HEK293 (cell line): ENCODE results near the gene GRM5.

Experiments
- CTCF ChIA-PET: fragments of 350-600 bp; formaldehyde crosslinking; extraction: SDS; loops from one replicate; lab custom pipeline; 2021; ENCODE audit warnings: antibody characterized with exemption; lab: Yijun Ruan, JAX
- POLR2A ChIA-PET: fragments of 300-600 bp; formaldehyde crosslinking; extraction: SDS; loops from one replicate; lab custom pipeline; 2020; ENCODE audit warnings: antibody characterized with exemption, inconsistent platforms; lab: Yijun Ruan, JAX
- H3K27ac ChIP-seq: fragments of 200-500 bp; sonication (Bioruptor generic); 2 replicates; pipeline ENCODE4 v1.5.1; 2014; ENCODE audit warnings: low read depth, low read length, control low read depth, inconsistent platforms; ENCODE audit errors: extremely low read depth
- H3K36me3 ChIP-seq, 2 experiments: fragments of 200-500 bp in 1 of 2; sonication (Bioruptor generic) in 1 of 2; 1 replicate in 1 of 2; 2 replicates in 1 of 2; pipeline ENCODE4 v1.5.1; 2014 to 2017; ENCODE audit warnings: inconsistent platforms in 2 of 2, low read length in 2 of 2; ENCODE audit not compliant: control insufficient read depth in 2 of 2, insufficient read depth in 1 of 2
- H3K4me1 ChIP-seq: fragments of 200-500 bp; sonication (Bioruptor generic); 2 replicates; pipeline ENCODE4 v1.5.1; 2014; ENCODE audit warnings: mild to moderate bottlenecking, low read length, inconsistent platforms; ENCODE audit not compliant: control insufficient read depth, insufficient read depth
- H3K4me3 ChIP-seq: 2 replicates; pipeline ENCODE4 v1.5.1; 2011; ENCODE audit warnings: low read depth, mild to moderate bottlenecking, control low read depth, low read length, moderate library complexity
- H3K9me3 ChIP-seq: fragments of 200-500 bp; sonication (Bioruptor generic); 2 replicates; pipeline ENCODE4 v1.5.1; 2014; ENCODE audit warnings: low read depth, low read length, inconsistent platforms; ENCODE audit not compliant: control insufficient read depth, insufficient read depth
- BCL11A ChIP-seq: fragments of 450-650 bp; formaldehyde crosslinking; IDR thresholded peaks from 2 replicates; pipeline ENCODE4 v1.5.1; 2016; ENCODE audit warnings: low read depth, missing biosample characterization, missing genetic modification characterization
- SALL2 ChIP-seq: fragments of 450-650 bp; formaldehyde crosslinking; IDR thresholded peaks from 2 replicates; pipeline ENCODE4 v1.5.0; 2017; ENCODE audit warnings: missing biosample characterization, mild to moderate bottlenecking, missing genetic modification characterization, borderline replicate concordance
- SCRT2 ChIP-seq: fragments of 450-650 bp; formaldehyde crosslinking; IDR thresholded peaks from 2 replicates; pipeline ENCODE4 v1.5.1; 2016; ENCODE audit warnings: missing biosample characterization, missing genetic modification characterization
- ZBTB48 ChIP-seq: fragments of 450-650 bp; formaldehyde crosslinking; IDR thresholded peaks from 2 replicates; pipeline ENCODE4 v1.5.1; 2016; ENCODE audit warnings: missing biosample characterization, missing genetic modification characterization
- ZFP41 ChIP-seq: fragments of 450-650 bp; formaldehyde crosslinking; IDR thresholded peaks from 2 replicates; pipeline ENCODE4 v1.5.1; 2016; ENCODE audit warnings: missing biosample characterization, missing genetic modification characterization, borderline replicate concordance
- ZNF10 ChIP-seq: fragments of 450-650 bp; formaldehyde crosslinking; IDR thresholded peaks from 2 replicates; pipeline ENCODE4 v1.5.1; 2017; ENCODE audit warnings: missing biosample characterization, missing genetic modification characterization
- ZNF133 ChIP-seq: fragments of 450-650 bp; formaldehyde crosslinking; IDR thresholded peaks from 2 replicates; pipeline ENCODE4 v1.5.1; 2016; ENCODE audit warnings: missing biosample characterization, missing genetic modification characterization
- ZNF175 ChIP-seq: fragments of 450-650 bp; formaldehyde crosslinking; IDR thresholded peaks from 2 replicates; pipeline ENCODE4 v1.5.1; 2016; ENCODE audit warnings: missing biosample characterization, missing genetic modification characterization
- ZNF223 ChIP-seq: fragments of 450-650 bp; formaldehyde crosslinking; IDR thresholded peaks from 2 replicates; pipeline ENCODE4 v1.5.1; 2016; ENCODE audit warnings: missing biosample characterization, missing genetic modification characterization
- ZNF302 ChIP-seq: fragments of 450-650 bp; formaldehyde crosslinking; IDR thresholded peaks from 2 replicates; pipeline ENCODE4 v1.5.1; 2016; ENCODE audit warnings: missing biosample characterization, missing genetic modification characterization, low read depth
- ZNF37A ChIP-seq: fragments of 450-650 bp; IDR thresholded peaks from 2 replicates; pipeline ENCODE4 v1.5.1; 2018; ENCODE audit warnings: missing biosample characterization, missing genetic modification characterization
- ZNF549 ChIP-seq: fragments of 450-650 bp; IDR thresholded peaks from 2 replicates; pipeline ENCODE4 v1.5.1; 2018; ENCODE audit warnings: missing biosample characterization, missing genetic modification characterization, mild to moderate bottlenecking, inconsistent platforms, moderate library complexity
- ZNF677 ChIP-seq: fragments of 450-650 bp; IDR thresholded peaks from 2 replicates; pipeline ENCODE4 v1.5.0; 2018; ENCODE audit warnings: missing biosample characterization, mild to moderate bottlenecking, missing genetic modification characterization, moderate library complexity
- ZNF707 ChIP-seq: fragments of 450-650 bp; formaldehyde crosslinking; IDR thresholded peaks from 2 replicates; pipeline ENCODE4 v1.5.1; 2016; ENCODE audit warnings: missing biosample characterization, missing genetic modification characterization
- ZNF785 ChIP-seq: fragments of 450-650 bp; formaldehyde crosslinking; IDR thresholded peaks from 2 replicates; pipeline ENCODE4 v1.5.1; 2016; ENCODE audit warnings: missing biosample characterization, missing genetic modification characterization
- TF ChIP-seq, protein P1 (sequence below): fragments of 450-650 bp; formaldehyde crosslinking; IDR thresholded peaks from 2 replicates; pipeline ENCODE4 v1.5.1; 2016; ENCODE audit warnings: missing biosample characterization, missing genetic modification characterization
- TF ChIP-seq, protein P2 (sequence below): fragments of 450-650 bp; formaldehyde crosslinking; IDR thresholded peaks from 2 replicates; pipeline ENCODE4 v1.5.1; 2016; ENCODE audit warnings: missing biosample characterization, missing genetic modification characterization, low read depth
- TF ChIP-seq, protein P3 (sequence below): fragments of 450-650 bp; IDR thresholded peaks from 2 replicates; pipeline ENCODE4 v1.5.1; 2018; ENCODE audit warnings: missing biosample characterization, missing genetic modification characterization
- TF ChIP-seq, protein P4 (sequence below): fragments of 450-650 bp; formaldehyde crosslinking; IDR thresholded peaks from 2 replicates; pipeline ENCODE4 v1.5.1; 2016; ENCODE audit warnings: missing biosample characterization, missing genetic modification characterization, low read depth
- TF ChIP-seq, protein P5 (sequence below): fragments of 450-650 bp; formaldehyde crosslinking; IDR thresholded peaks from 2 replicates; pipeline ENCODE4 v1.5.1; 2016; ENCODE audit warnings: missing biosample characterization, missing genetic modification characterization
- TF ChIP-seq, protein P6 (sequence below): fragments of 450-650 bp; formaldehyde crosslinking; IDR thresholded peaks from 2 replicates; pipeline ENCODE4 v1.5.1; 2017; ENCODE audit warnings: missing biosample characterization, missing genetic modification characterization
- TF ChIP-seq, protein P7 (sequence below): fragments of 450-650 bp; formaldehyde crosslinking; IDR thresholded peaks from 2 replicates; pipeline ENCODE4 v1.5.1; 2016; ENCODE audit warnings: missing biosample characterization, missing genetic modification characterization

The GRM5 gene

DNA sequence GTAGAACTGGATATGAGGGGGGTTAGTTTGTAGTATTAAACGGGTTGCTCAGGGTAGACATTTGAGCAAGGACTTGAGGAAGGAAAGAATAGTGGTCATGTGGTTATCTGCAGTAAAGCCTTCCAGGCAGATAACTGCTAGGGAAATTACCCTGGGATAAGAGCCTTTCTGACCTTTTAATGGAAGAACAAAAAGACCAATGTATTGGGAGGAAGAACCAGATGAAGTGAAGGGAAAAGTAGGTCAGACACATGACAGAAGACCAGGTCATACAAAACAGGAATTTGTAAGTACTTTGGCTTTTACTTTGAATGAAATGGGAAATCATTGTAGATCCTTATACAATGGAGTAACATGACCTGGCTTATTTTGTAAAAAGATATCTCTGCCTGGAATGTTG lies 486.3 kb downstream of the GRM5 start:
- H3K4me3 ChIP-seq = no peak overlapping the region
- no peaks in the 10 kb centered on the region for H3K36me3 ChIP-seq
- POLR2A ChIA-PET = no interaction called here
- no peak overlapping the region for H3K27ac ChIP-seq
- TF ChIP-seq ZNF133 (tag by site-specific recombination) = no peak
- TF ChIP-seq, protein P1, sequence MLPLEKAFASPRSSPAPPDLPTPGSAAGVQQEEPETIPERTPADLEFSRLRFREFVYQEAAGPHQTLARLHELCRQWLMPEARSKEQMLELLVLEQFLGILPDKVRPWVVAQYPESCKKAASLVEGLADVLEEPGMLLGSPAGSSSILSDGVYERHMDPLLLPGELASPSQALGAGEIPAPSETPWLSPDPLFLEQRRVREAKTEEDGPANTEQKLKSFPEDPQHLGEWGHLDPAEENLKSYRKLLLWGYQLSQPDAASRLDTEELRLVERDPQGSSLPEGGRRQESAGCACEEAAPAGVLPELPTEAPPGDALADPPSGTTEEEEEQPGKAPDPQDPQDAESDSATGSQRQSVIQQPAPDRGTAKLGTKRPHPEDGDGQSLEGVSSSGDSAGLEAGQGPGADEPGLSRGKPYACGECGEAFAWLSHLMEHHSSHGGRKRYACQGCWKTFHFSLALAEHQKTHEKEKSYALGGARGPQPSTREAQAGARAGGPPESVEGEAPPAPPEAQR (tag by site-specific recombination) = no peak
- TF ChIP-seq, protein P2, sequence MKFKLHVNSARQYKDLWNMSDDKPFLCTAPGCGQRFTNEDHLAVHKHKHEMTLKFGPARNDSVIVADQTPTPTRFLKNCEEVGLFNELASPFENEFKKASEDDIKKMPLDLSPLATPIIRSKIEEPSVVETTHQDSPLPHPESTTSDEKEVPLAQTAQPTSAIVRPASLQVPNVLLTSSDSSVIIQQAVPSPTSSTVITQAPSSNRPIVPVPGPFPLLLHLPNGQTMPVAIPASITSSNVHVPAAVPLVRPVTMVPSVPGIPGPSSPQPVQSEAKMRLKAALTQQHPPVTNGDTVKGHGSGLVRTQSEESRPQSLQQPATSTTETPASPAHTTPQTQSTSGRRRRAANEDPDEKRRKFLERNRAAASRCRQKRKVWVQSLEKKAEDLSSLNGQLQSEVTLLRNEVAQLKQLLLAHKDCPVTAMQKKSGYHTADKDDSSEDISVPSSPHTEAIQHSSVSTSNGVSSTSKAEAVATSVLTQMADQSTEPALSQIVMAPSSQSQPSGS = no peak
- TF ChIP-seq ZNF10 = no peak
- no peak for TF ChIP-seq ZNF223 (tag by site-specific recombination)
- TF ChIP-seq SALL2 (tag by site-specific recombination) = no peak
- CTCF ChIA-PET = no interaction called here
- no peaks in the 10 kb centered on the region for H3K9me3 ChIP-seq
- H3K4me1 ChIP-seq = no peaks in the 10 kb centered on the region

DNA sequence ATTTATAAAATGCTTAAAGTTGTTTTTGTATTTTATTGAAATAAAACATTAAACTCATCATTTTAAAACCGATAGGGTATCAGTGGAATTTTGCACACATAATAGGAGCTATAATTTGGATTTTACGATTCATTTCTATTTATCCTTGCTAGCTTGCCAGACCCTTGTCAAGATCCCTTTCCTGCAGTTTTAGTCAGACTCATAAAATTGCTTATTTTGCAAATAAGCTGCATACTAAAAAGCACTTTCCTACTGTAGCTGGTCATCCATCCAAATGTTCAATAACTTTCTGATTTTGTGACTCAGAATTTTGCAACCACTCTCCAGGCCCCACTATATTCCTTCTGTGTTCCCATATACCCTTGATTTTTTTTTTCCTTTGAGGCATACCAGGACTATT lies 489.0 kb downstream of the GRM5 start:
- ChIA-PET CTCF (interaction anchor here (0.6 to 2.4 kb wide), 3 partner anchors 24 to 1515 kb away, joined by 3 to 8 read pairs (median 3); no protein-coding TSS in a partner anchor), POLR2A (no interaction called here)
- H3K4me3 ChIP-seq = no peak overlapping the region

DNA sequence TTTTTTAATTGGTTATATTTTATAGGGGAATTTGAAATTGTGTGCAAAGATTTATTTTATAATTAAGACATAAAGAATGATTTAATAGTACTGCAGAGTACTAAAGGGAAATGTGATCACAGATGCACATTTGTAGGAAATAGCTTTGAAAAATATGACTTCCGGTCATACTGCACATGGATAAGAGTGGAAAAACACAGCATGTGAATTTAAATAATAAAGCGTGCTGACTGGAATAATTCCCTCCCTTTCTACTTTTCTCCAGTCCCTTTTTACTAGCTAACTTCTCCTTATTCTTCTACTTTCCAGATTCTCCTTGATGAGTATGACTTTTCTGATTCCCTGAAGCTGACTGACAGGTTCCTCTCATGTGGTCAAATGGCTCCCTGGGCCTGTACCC lies 489.9 kb downstream of the GRM5 start:
- no peaks in the 10 kb centered on the region for H3K4me1 ChIP-seq
- H3K27ac ChIP-seq = no peak overlapping the region
- POLR2A ChIA-PET = no interaction called here
- no peaks in the 10 kb centered on the region for H3K9me3 ChIP-seq
- no peaks in the 10 kb centered on the region for H3K36me3 ChIP-seq
- no peak overlapping the region for H3K4me3 ChIP-seq
- CTCF ChIA-PET = interaction anchor here (2.4 kb wide), 1 partner anchor 23 kb away, joined by 8 read pairs; no protein-coding TSS in a partner anchor
- TF ChIP-seq ZNF175 (tag by site-specific recombination) (no peak), ZNF549 (tag by site-specific recombination) (no peak), ZNF785 (tag by site-specific recombination) (no peak), ZFP41 (tag by site-specific recombination) (no peak)
- TF ChIP-seq, protein P3, sequence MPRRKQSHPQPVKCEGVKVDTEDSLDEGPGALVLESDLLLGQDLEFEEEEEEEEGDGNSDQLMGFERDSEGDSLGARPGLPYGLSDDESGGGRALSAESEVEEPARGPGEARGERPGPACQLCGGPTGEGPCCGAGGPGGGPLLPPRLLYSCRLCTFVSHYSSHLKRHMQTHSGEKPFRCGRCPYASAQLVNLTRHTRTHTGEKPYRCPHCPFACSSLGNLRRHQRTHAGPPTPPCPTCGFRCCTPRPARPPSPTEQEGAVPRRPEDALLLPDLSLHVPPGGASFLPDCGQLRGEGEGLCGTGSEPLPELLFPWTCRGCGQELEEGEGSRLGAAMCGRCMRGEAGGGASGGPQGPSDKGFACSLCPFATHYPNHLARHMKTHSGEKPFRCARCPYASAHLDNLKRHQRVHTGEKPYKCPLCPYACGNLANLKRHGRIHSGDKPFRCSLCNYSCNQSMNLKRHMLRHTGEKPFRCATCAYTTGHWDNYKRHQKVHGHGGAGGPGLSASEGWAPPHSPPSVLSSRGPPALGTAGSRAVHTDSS = no peak
- TF ChIP-seq, protein P4, sequence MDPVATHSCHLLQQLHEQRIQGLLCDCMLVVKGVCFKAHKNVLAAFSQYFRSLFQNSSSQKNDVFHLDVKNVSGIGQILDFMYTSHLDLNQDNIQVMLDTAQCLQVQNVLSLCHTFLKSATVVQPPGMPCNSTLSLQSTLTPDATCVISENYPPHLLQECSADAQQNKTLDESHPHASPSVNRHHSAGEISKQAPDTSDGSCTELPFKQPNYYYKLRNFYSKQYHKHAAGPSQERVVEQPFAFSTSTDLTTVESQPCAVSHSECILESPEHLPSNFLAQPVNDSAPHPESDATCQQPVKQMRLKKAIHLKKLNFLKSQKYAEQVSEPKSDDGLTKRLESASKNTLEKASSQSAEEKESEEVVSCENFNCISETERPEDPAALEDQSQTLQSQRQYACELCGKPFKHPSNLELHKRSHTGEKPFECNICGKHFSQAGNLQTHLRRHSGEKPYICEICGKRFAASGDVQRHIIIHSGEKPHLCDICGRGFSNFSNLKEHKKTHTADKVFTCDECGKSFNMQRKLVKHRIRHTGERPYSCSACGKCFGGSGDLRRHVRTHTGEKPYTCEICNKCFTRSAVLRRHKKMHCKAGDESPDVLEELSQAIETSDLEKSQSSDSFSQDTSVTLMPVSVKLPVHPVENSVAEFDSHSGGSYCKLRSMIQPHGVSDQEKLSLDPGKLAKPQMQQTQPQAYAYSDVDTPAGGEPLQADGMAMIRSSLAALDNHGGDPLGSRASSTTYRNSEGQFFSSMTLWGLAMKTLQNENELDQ (tag by site-specific recombination) = no peak

More for the DNA sequence above, 489.0 kb downstream of the GRM5 start:
- H3K36me3 ChIP-seq = no peaks in the 10 kb centered on the region
- H3K27ac ChIP-seq = no peak overlapping the region
- H3K4me1 ChIP-seq = no peaks in the 10 kb centered on the region
- no peaks in the 10 kb centered on the region for H3K9me3 ChIP-seq
- no peak for TF ChIP-seq BCL11A (tag by site-specific recombination)
- TF ChIP-seq ZNF677 (tag by site-specific recombination) = no peak
- no peak for TF ChIP-seq ZBTB48 (tag by site-specific recombination)
- TF ChIP-seq, protein P5, sequence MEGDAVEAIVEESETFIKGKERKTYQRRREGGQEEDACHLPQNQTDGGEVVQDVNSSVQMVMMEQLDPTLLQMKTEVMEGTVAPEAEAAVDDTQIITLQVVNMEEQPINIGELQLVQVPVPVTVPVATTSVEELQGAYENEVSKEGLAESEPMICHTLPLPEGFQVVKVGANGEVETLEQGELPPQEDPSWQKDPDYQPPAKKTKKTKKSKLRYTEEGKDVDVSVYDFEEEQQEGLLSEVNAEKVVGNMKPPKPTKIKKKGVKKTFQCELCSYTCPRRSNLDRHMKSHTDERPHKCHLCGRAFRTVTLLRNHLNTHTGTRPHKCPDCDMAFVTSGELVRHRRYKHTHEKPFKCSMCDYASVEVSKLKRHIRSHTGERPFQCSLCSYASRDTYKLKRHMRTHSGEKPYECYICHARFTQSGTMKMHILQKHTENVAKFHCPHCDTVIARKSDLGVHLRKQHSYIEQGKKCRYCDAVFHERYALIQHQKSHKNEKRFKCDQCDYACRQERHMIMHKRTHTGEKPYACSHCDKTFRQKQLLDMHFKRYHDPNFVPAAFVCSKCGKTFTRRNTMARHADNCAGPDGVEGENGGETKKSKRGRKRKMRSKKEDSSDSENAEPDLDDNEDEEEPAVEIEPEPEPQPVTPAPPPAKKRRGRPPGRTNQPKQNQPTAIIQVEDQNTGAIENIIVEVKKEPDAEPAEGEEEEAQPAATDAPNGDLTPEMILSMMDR (tag by site-specific recombination) = no peak
- no peak for TF ChIP-seq ZNF302
- no peak for TF ChIP-seq ZNF37A
- TF ChIP-seq, protein P6, sequence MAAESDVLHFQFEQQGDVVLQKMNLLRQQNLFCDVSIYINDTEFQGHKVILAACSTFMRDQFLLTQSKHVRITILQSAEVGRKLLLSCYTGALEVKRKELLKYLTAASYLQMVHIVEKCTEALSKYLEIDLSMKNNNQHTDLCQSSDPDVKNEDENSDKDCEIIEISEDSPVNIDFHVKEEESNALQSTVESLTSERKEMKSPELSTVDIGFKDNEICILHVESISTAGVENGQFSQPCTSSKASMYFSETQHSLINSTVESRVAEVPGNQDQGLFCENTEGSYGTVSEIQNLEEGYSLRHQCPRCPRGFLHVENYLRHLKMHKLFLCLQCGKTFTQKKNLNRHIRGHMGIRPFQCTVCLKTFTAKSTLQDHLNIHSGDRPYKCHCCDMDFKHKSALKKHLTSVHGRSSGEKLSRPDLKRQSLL (tag by site-specific recombination) = no peak
- TF ChIP-seq, protein P7, sequence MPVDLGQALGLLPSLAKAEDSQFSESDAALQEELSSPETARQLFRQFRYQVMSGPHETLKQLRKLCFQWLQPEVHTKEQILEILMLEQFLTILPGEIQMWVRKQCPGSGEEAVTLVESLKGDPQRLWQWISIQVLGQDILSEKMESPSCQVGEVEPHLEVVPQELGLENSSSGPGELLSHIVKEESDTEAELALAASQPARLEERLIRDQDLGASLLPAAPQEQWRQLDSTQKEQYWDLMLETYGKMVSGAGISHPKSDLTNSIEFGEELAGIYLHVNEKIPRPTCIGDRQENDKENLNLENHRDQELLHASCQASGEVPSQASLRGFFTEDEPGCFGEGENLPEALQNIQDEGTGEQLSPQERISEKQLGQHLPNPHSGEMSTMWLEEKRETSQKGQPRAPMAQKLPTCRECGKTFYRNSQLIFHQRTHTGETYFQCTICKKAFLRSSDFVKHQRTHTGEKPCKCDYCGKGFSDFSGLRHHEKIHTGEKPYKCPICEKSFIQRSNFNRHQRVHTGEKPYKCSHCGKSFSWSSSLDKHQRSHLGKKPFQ = no peak
- TF ChIP-seq SALL2 (tag by site-specific recombination) = no peak
- no peak for TF ChIP-seq ZNF707 (tag by site-specific recombination)
- no peak for TF ChIP-seq SCRT2
